Pancreas (tissue), 10 donors: Measurements from ENCODE around the gene NUMA1. TPM values are rescaled to one million over a fixed set of nuclear protein-coding genes. Genes with fewer than 3 reads are reported as not detected.

Experiments used
- ATAC-seq, 4 donors: fragments of 200-7000 bp; cut with Tn5 transposase; one replicate each; pipeline versions ENCODE4 v1.8.0 to v1.9.1; 2020; ENCODE audit warnings: mild to moderate bottlenecking in 4 of 4, moderate library complexity in 4 of 4
- DNase-seq, 6 donors: peaks; one replicate each; pipeline ENCODE4 v3.0.0-alpha.2; 2020
- FAIRE-seq: peaks from 2 replicates; lab custom pipeline; 2012; peaks lifted over from hg19 to GRCh38; lab: Jason Lieb, UNC
- H3K27ac ChIP-seq, 4 donors: fragments of 200-600 bp; sonication (generic); 1 replicate in 3 of 4; 2 replicates in 1 of 4; pipeline versions ENCODE4 v1.5.0 to v1.8.0; 2020
- H3K27me3 ChIP-seq, 4 donors: fragments of 200-600 bp; one replicate each; pipeline ENCODE4 v1.8.0; 2021
- H3K36me3 ChIP-seq, 3 donors: fragments of 200-600 bp; sonication (generic) in 1 of 3; one replicate each; pipeline versions ENCODE4 v1.5.0 to v1.8.0; 2020 to 2021
- H3K4me1 ChIP-seq, 3 donors: fragments of 200-600 bp; one replicate each; pipeline ENCODE4 v1.8.0; 2021
- H3K4me3 ChIP-seq, 4 donors: fragments of 200-600 bp; sonication (generic) in 2 of 4; one replicate each; pipeline versions ENCODE4 v1.5.0 to v1.8.0; 2020 to 2021
- H3K9me3 ChIP-seq, 4 donors: fragments of 200-600 bp; one replicate each; pipeline ENCODE4 v1.8.0; 2021
- WGBS, 2 donors: extraction: QIAGEN DNeasy Blood & Tissue Kit; methylation state at CpG; one replicate each; pipeline ENCODE4 v1.1.7; 2013; 5-methylcytosine and 5-hydroxymethylcytosine counted together
- intact Hi-C, 3 donors: fragments of 100-400 bp; cut with DNase I; formaldehyde crosslinking; loops; one replicate each; pipeline versions ENCODE4 v1.11.1 to v1.14.2; 2022
- polyA plus RNA-seq, 2 donors: library from polyadenylated mRNA; stranded (reverse); fragments of 200-250 nt; gene quantifications; one replicate each; pipeline ENCODE4 v1.2.3, GENCODE V29; 2013
- total RNA-seq, 6 donors: library from RNA; stranded (reverse); fragmentation: NEBNext Ultra II Directional in 4 of 6; extraction: Animal tissue kit (Norgen Biotek cat#: 25700) in 4 of 6; gene quantifications; one replicate each; pipeline versions ENCODE4 v1.2.1 to v1.2.4, GENCODE V29; 2021 to 2023
- TF ChIP-seq, protein P1 (sequence below), 4 donors: fragments of 200-600 bp; sonication (generic) in 3 of 4; IDR thresholded peaks; one replicate each; pipeline versions ENCODE4 v1.5.0 to v1.8.0; 2021; ENCODE audit warnings: antibody characterized with exemption in 4 of 4
- donor health status: healthy with polysubstance abuse.
- donor health status: DM: no; HTN: no; CAD: no; lungs with moderate emphysema.
- donor health status: DM: no; HTN: no; CAD: no.
- donor health status: control.
- donor health status: control.
- donor health status: Bipolar disorder and iron deficiency.
- donor health status: DM: yes; HTN: yes; CAD: no.
- donor health status: DM: no; HTN: no; CAD: no.
- donor health status: DM: no; HTN: no; CAD: no.
- donor health status: DM: yes; HTN: yes; CAD: no.

NUMA1 gene, protein sequence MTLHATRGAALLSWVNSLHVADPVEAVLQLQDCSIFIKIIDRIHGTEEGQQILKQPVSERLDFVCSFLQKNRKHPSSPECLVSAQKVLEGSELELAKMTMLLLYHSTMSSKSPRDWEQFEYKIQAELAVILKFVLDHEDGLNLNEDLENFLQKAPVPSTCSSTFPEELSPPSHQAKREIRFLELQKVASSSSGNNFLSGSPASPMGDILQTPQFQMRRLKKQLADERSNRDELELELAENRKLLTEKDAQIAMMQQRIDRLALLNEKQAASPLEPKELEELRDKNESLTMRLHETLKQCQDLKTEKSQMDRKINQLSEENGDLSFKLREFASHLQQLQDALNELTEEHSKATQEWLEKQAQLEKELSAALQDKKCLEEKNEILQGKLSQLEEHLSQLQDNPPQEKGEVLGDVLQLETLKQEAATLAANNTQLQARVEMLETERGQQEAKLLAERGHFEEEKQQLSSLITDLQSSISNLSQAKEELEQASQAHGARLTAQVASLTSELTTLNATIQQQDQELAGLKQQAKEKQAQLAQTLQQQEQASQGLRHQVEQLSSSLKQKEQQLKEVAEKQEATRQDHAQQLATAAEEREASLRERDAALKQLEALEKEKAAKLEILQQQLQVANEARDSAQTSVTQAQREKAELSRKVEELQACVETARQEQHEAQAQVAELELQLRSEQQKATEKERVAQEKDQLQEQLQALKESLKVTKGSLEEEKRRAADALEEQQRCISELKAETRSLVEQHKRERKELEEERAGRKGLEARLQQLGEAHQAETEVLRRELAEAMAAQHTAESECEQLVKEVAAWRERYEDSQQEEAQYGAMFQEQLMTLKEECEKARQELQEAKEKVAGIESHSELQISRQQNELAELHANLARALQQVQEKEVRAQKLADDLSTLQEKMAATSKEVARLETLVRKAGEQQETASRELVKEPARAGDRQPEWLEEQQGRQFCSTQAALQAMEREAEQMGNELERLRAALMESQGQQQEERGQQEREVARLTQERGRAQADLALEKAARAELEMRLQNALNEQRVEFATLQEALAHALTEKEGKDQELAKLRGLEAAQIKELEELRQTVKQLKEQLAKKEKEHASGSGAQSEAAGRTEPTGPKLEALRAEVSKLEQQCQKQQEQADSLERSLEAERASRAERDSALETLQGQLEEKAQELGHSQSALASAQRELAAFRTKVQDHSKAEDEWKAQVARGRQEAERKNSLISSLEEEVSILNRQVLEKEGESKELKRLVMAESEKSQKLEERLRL (N-terminal part only)
- total RNA-seq, result 100 to 1,000 TPM in 1 of 6 donors, 10 to 100 TPM in 5; 68.8 to 138 (median 96.9) TPM
- polyA plus RNA-seq, result 100 to 1,000 TPM; 185 to 216 TPM

DNA sequence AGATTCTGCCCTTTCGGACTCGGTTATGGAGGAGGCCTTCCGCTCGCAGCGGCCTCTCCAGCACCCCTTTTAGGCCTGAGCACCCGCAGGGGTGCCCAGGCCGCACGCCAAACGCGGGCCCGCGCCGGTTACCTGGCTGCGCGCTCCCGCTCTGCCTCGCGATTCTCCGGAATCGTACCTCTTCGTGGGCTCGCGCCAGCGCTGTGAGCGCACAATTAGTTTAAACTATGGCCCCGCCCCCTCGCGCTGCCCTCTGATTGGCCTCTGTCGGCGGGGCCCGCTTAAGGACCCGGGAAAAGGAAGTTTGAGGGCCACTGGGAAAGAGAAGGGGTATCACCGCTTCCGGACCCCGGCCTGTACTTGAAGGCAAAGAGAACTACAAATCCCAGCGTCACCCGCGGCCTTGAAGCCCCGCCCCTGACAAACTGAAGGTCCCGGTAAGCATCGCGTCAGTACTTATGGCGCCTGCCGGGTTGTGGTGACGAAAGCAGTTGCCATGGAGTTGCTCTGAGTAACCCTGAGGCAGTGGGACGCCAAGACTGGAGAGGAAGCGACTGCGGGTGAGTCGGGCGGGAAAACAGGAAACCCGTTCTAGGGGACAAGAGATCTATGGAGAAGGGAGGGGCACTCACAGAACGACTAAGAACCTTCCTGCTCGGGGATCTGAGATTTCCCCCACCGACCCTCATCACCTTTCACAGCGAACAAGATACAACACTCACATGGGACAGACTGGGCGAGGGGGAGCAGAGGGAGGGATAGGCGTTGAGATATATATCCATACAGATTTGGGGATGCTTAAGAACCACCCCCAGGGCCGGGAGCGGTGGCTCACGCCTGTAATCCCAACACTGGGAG is at the start of gene NUMA1, which contains the start of gene LRRC51:
Gene NUMA1, minus strand, starts transcription at position 217 of the 858 bp plus-strand sequence. CDS start 44,599 bp downstream, outside the sequence.
Gene LRRC51, plus strand, starts transcription at position 525 of the 858 bp plus-strand sequence. CDS start 8,234 bp downstream, outside the sequence.
- H3K27ac ChIP-seq, result peak within 1 kb of the TSS; percentile 77 to 90 (median 84)
- no peaks in the 10 kb centered on the region for H3K36me3 ChIP-seq
- peak; percentile 92 to 97 (median 94) for ATAC-seq
- WGBS, 2 donors, result 1% methylated on average over 60 of the region's 60 CpGs
- DNase-seq, result peak; percentile 94 to 99 (median 99)
- peaks cover 0 to 10% (median 5%) of the 10 kb centered on the region in 3 donors for H3K4me1 ChIP-seq
- H3K4me3 ChIP-seq, result peak within 1 kb of the TSS; percentile 58 to 85 (median 70)
- intact Hi-C loops, result loop anchor here in 1 of 3 donors (10.0 kb wide), 1 partner anchor 56 kb away; no protein-coding TSS in a partner anchor
- H3K27me3 ChIP-seq, result no peaks in the 10 kb centered on the region
- peak; percentile 96 for FAIRE-seq
- H3K9me3 ChIP-seq, result no peaks in the 10 kb centered on the region
- TF ChIP-seq, protein P1, sequence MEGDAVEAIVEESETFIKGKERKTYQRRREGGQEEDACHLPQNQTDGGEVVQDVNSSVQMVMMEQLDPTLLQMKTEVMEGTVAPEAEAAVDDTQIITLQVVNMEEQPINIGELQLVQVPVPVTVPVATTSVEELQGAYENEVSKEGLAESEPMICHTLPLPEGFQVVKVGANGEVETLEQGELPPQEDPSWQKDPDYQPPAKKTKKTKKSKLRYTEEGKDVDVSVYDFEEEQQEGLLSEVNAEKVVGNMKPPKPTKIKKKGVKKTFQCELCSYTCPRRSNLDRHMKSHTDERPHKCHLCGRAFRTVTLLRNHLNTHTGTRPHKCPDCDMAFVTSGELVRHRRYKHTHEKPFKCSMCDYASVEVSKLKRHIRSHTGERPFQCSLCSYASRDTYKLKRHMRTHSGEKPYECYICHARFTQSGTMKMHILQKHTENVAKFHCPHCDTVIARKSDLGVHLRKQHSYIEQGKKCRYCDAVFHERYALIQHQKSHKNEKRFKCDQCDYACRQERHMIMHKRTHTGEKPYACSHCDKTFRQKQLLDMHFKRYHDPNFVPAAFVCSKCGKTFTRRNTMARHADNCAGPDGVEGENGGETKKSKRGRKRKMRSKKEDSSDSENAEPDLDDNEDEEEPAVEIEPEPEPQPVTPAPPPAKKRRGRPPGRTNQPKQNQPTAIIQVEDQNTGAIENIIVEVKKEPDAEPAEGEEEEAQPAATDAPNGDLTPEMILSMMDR (IDR thresholded peaks at IDR 0.05), result no peak

DNA sequence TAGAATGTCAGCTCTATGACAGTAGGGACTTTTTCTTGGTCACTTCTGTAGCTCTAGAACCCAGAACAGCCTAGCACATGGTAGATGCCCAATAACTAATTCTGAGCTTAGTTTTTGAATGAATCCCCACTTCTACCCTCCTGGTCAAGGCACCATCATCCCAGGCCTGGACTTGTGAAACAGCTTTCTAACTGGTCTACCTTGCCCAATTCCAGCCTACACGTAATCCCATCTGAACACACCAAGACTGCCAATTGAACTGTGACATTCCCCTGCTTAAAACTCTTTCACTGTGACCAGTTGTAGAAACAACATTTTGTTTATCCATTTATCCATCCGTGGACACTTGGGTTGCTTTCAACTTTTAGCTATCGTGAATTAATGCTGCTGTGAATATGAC is 49.0 kb upstream of the NUMA1 start:
- Histone ChIP-seq H3K27ac (no peak overlapping the region), H3K36me3 (no peaks in the 10 kb centered on the region), H3K9me3 (no peaks in the 10 kb centered on the region), H3K4me3 (no peak overlapping the region), H3K4me1 (no peaks in the 10 kb centered on the region), H3K27me3 (no peaks in the 10 kb centered on the region)
- intact Hi-C loops, result no loop called here
- TF ChIP-seq, protein P1 (IDR thresholded peaks at IDR 0.05), result no peak
- ATAC-seq (no peak), FAIRE-seq (no peak), DNase-seq (no peak)
- 80 to 87% methylated on average over 3 of the region's 3 CpGs for WGBS, 2 donors

DNA sequence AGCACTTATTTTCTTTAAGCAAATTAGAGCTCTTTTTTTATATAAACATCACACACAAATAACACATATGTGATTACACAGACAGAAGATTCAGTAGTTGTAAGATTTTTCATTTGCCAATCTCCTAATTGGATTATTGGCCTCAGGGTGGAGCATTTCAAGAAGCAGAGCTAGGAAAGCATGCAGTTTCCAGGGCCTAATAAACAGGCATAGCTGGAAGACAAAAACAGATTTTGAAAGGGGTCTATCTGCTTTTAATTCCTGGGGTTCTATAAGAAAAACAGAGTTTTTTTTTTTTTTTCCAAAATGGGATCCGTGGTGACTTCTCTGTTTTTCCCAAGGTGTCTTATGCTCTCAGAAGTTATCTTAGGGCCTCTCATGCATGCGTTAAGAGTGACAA is 47.6 kb upstream of the NUMA1 start:
- TF ChIP-seq, protein P1 (IDR thresholded peaks at IDR 0.05), result no peak
- Histone ChIP-seq H3K4me1 (no peaks in the 10 kb centered on the region), H3K36me3 (no peaks in the 10 kb centered on the region), H3K9me3 (no peaks in the 10 kb centered on the region), H3K4me3 (no peak overlapping the region), H3K27me3 (no peaks in the 10 kb centered on the region), H3K27ac (no peak overlapping the region)
- intact Hi-C loops, result no loop called here
- ATAC-seq, result no peak
- DNase-seq, result no peak
- WGBS, 2 donors, result 53 to 63% methylated on average over 2 of the region's 2 CpGs
- FAIRE-seq, result no peak

DNA sequence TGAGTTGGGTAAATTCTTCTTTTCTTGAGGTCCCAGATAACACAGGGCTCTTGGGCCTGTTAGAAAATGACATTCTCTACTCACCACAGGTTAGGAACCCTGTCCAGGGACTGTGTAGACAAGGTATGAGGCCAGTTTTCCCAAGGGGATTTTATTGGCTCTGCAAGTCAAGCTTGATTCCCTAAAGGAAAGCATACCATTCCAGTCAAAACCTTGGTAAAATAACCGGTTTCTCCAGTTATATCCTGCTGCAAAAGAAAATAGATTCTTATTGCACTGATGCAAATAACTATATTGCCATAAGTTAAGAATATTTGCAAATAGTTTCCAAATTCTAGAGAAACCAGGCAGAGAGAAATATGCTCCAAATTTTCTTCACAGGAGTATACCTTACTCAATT is 45.6 kb upstream of the NUMA1 start:
- FAIRE-seq, result no peak
- Histone ChIP-seq H3K36me3 (no peaks in the 10 kb centered on the region), H3K27ac (no peak overlapping the region), H3K4me1 (no peaks in the 10 kb centered on the region), H3K4me3 (no peak overlapping the region), H3K27me3 (no peaks in the 10 kb centered on the region), H3K9me3 (no peaks in the 10 kb centered on the region)
- no peak for DNase-seq
- no peak for ATAC-seq
- intact Hi-C loops, result no loop called here
- TF ChIP-seq, protein P1 (IDR thresholded peaks at IDR 0.05), result no peak
- WGBS, 2 donors, result 50 to 54% methylated on average over 1 of the region's 1 CpG
